ENCODE measurements around the gene AGXT2. TPM values are rescaled to one million over a fixed set of nuclear protein-coding genes. Genes with fewer than 3 reads are reported as not detected.

The AGXT2 gene
- total and polyA plus RNA-seq, 2 of the 13 experiments (the other 11 are each of a cell fraction or from before 2014, with no cell fraction given) = 0.04 to 0.13 TPM

- no peak overlapping the region for H3K27ac ChIP-seq (ENCODE audit: extremely low read length, insufficient read depth, low read length)
- FAIRE-seq = no peak
Observed at GRCh38 chr5:35061211-35061770, 13.5 kb upstream of the AGXT2 start.

More at GRCh38 chr5:35061211-35061770, 13.5 kb upstream of the AGXT2 start:
- Histone ChIP-seq H3K4me3 (replicated peaks in 1 of 3; ENCODE audit: insufficient read depth in 1 of 3, low read depth in 2 of 3, low read length in 3 of 3) (no peak overlapping the region), H3K9me3 (ENCODE audit: low read length) (no peaks in the 10 kb centered on the region), H4K20me1 (ENCODE audit: insufficient read depth, low read length) (no peaks in the 10 kb centered on the region), H3K79me2 (ENCODE audit: insufficient read depth, low read length) (no peaks in the 10 kb centered on the region), H3K9ac (ENCODE audit: insufficient read depth, low read depth, low read length) (no peak overlapping the region), H3K4me2 (ENCODE audit: low read depth, low read length) (no peak overlapping the region), H3K36me3 (replicated peaks in 1 of 2; ENCODE audit: control insufficient read depth in 1 of 2, insufficient read depth in 2 of 2, low read length in 2 of 2) (peaks cover 0 to 11% of the 10 kb centered on the region in 2 experiments; a peak in 1 of 5 replicates), H3K4me1 (ENCODE audit: insufficient read depth, low read length) (no peaks in the 10 kb centered on the region), H3K27me3 (ENCODE audit: control insufficient read depth in 1 of 2, insufficient read depth in 2 of 2, low read length in 2 of 2) (no peaks in the 10 kb centered on the region), H2AFZ (ENCODE audit: low read length) (no peak overlapping the region)
- no peak for DNase-seq (ENCODE audit: low spot score)
- POLR2A ChIA-PET = no interaction called here
- in situ Hi-C loops (cut with HindIII; ENCODE audit: extremely low pct_ligation_motif_present, low pct_unique_long_range_greater_than_20kb) (no loop called here), intact Hi-C loops (cut with micrococcal nuclease; ENCODE audit: unreplicated experiment) (no loop called here)
- BruUV-seq (replicated peaks) = no TSS peak
- WGBS (ENCODE audit: low lambda C conversion rate) = 96% methylated on average over 2 of the region's 2 CpGs
- TF ChIP-seq HINFP (CRISPR knock-in tag; IDR thresholded peaks at IDR 0.05; ENCODE audit: low read depth) (no peak), NCOA1 (CRISPR knock-in tag; IDR thresholded peaks at IDR 0.05) (no peak), ZNF530 (CRISPR knock-in tag; IDR thresholded peaks at IDR 0.05; ENCODE audit: low read depth) (no peak), TOPORS (CRISPR knock-in tag; IDR thresholded peaks at IDR 0.05) (no peak), JDP2 (CRISPR knock-in tag; IDR thresholded peaks at IDR 0.05; ENCODE audit: borderline replicate concordance) (no peak), RBM39 (IDR thresholded peaks at IDR 0.05; ENCODE audit: low read depth, low read length, poor library complexity, severe bottlenecking) (no peak), RNF219 (CRISPR knock-in tag; IDR thresholded peaks at IDR 0.05) (no peak), FOSL1 (CRISPR knock-in tag; IDR thresholded peaks at IDR 0.05; ENCODE audit: borderline replicate concordance) (no peak), CENPX (CRISPR knock-in tag; IDR thresholded peaks at IDR 0.05) (no peak), ATF4 (CRISPR knock-in tag; IDR thresholded peaks at IDR 0.05) (no peak), JUNB (CRISPR knock-in tag; IDR thresholded peaks at IDR 0.05; ENCODE audit: borderline replicate concordance) (no peak), NR3C1 (CRISPR knock-in tag; IDR thresholded peaks at IDR 0.05) (no peak), ZNF562 (CRISPR knock-in tag; IDR thresholded peaks at IDR 0.05; ENCODE audit: borderline replicate concordance) (no peak), JARID2 (CRISPR knock-in tag; IDR thresholded peaks at IDR 0.05; ENCODE audit: insufficient replicate concordance) (no peak)
- no peak for ATAC-seq
- CTCF ChIA-PET (ENCODE audit: low intra/inter-chr PET ratio, low total read pairs) = no interaction called here
